OCI-LY7 (cell line): ENCODE data around the gene PRICKLE2.

ENCODE experiments used
- EZH2phosphoT487 ChIP-seq: fragments of 200-600 bp; sonication (generic); IDR thresholded peaks from 2 replicates; pipeline ENCODE4 v1.6.1; 2018; ENCODE audit warnings: low read depth, borderline replicate concordance, mild to moderate bottlenecking, mixed run types, antibody characterized with exemption, low read length, moderate library complexity, mixed read lengths
- TF ChIP-seq, protein P1 (sequence below): fragments of 200-600 bp; sonication (generic); conservative IDR thresholded peaks from 2 replicates; pipeline ENCODE4 v1.5.1; 2014; ENCODE audit warnings: mild to moderate bottlenecking, antibody characterized with exemption, low read length, moderate library complexity, mixed read lengths

DNA sequence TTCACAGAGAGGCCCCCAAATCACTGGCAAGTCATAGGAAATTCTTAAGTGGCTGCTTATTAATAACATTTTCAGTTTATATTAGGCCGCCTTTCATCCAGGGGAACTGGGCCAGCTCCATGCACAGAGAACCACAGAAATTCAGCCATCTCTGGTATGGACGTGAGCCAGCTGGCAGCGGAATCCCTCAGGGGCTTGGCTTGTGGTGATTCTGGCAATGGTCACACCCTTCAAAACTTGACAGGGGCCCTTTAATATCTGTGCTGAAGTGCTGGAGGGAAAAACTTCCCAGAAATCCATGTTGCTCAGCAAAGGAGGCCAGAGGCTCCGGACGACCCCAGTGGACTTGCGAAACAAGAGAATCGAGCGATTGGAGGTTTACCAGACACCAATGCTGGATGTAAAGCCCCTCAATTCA is 11.3 kb downstream of the PRICKLE2 start:
- TF ChIP-seq, protein P1, sequence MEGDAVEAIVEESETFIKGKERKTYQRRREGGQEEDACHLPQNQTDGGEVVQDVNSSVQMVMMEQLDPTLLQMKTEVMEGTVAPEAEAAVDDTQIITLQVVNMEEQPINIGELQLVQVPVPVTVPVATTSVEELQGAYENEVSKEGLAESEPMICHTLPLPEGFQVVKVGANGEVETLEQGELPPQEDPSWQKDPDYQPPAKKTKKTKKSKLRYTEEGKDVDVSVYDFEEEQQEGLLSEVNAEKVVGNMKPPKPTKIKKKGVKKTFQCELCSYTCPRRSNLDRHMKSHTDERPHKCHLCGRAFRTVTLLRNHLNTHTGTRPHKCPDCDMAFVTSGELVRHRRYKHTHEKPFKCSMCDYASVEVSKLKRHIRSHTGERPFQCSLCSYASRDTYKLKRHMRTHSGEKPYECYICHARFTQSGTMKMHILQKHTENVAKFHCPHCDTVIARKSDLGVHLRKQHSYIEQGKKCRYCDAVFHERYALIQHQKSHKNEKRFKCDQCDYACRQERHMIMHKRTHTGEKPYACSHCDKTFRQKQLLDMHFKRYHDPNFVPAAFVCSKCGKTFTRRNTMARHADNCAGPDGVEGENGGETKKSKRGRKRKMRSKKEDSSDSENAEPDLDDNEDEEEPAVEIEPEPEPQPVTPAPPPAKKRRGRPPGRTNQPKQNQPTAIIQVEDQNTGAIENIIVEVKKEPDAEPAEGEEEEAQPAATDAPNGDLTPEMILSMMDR, result no peak
- TF ChIP-seq EZH2phosphoT487, result no peak
